ENCODE results near the gene TOMM6. TPM values are rescaled to one million over a fixed set of nuclear protein-coding genes. Genes with fewer than 3 reads are reported as not detected.

TOMM6 gene
- total RNA-seq, 1 donor from 2014 or later = 105 TPM

- intact Hi-C loops (cut with DNase I) = no loop called here
- H3K27me3 ChIP-seq = no peaks in the 10 kb centered on the region
- no peak for DNase-seq (ENCODE audit: extremely low spot score in 2 of 2)
- H3K27ac ChIP-seq = no peak overlapping the region
- TF ChIP-seq POLR2AphosphoS5 (IDR thresholded peaks at IDR 0.05; ENCODE audit: insufficient read depth in 1 of 2, low read depth in 1 of 2) = no peak
- TF ChIP-seq POLR2A (IDR thresholded peaks at IDR 0.05) = no peak
- TF ChIP-seq CTCF (IDR thresholded peaks at IDR 0.05) = no peak
- no peaks in the 10 kb centered on the region for H3K4me1 ChIP-seq
- no peaks in the 10 kb centered on the region for H3K9me3 ChIP-seq
- H3K4me3 ChIP-seq = no peak overlapping the region
- no peaks in the 10 kb centered on the region for H3K36me3 ChIP-seq
These were observed 39.0 kb upstream of the TOMM6 start for GRCh38 chr6:41748542-41748941.

- H3K4me1 ChIP-seq = no peaks in the 10 kb centered on the region
- TF ChIP-seq CTCF (IDR thresholded peaks at IDR 0.05) (no peak), POLR2AphosphoS5 (IDR thresholded peaks at IDR 0.05; ENCODE audit: insufficient read depth in 1 of 2, low read depth in 1 of 2) (no peak), POLR2A (IDR thresholded peaks at IDR 0.05) (no peak)
- no peak overlapping the region for H3K4me3 ChIP-seq
- intact Hi-C loops (cut with DNase I) = no loop called here
- no peak overlapping the region for H3K27ac ChIP-seq
- no peaks in the 10 kb centered on the region for H3K27me3 ChIP-seq
- no peaks in the 10 kb centered on the region for H3K36me3 ChIP-seq
- H3K9me3 ChIP-seq = no peaks in the 10 kb centered on the region
- DNase-seq (ENCODE audit: extremely low spot score in 2 of 2) = no peak
These were observed 37.1 kb upstream of the TOMM6 start for GRCh38 chr6:41750374-41750773.

- no peak for DNase-seq (ENCODE audit: extremely low spot score in 2 of 2)
- H3K27me3 ChIP-seq = no peaks in the 10 kb centered on the region
- intact Hi-C loops (cut with DNase I) = no loop called here
- H3K4me3 ChIP-seq = no peak overlapping the region
- no peaks in the 10 kb centered on the region for H3K9me3 ChIP-seq
- H3K36me3 ChIP-seq = no peaks in the 10 kb centered on the region
- H3K4me1 ChIP-seq = no peaks in the 10 kb centered on the region
- no peak overlapping the region for H3K27ac ChIP-seq
- TF ChIP-seq POLR2A (IDR thresholded peaks at IDR 0.05) = no peak
- TF ChIP-seq CTCF (IDR thresholded peaks at IDR 0.05) = no peak
- TF ChIP-seq POLR2AphosphoS5 (IDR thresholded peaks at IDR 0.05; ENCODE audit: insufficient read depth in 1 of 2, low read depth in 1 of 2) = no peak
These were observed 31.6 kb upstream of the TOMM6 start for GRCh38 chr6:41755895-41756294.

- H3K36me3 ChIP-seq = no peaks in the 10 kb centered on the region
- no peaks in the 10 kb centered on the region for H3K4me1 ChIP-seq
- TF ChIP-seq POLR2A (IDR thresholded peaks at IDR 0.05) (no peak), CTCF (IDR thresholded peaks at IDR 0.05) (no peak), POLR2AphosphoS5 (IDR thresholded peaks at IDR 0.05; ENCODE audit: insufficient read depth in 1 of 2, low read depth in 1 of 2) (no peak)
- no peaks in the 10 kb centered on the region for H3K9me3 ChIP-seq
- H3K27me3 ChIP-seq = no peaks in the 10 kb centered on the region
- no peak overlapping the region for H3K27ac ChIP-seq
- no peak overlapping the region for H3K4me3 ChIP-seq
- no peak for DNase-seq (ENCODE audit: extremely low spot score in 2 of 2)
- intact Hi-C loops (cut with DNase I) = no loop called here
These were observed 31.1 kb upstream of the TOMM6 start for GRCh38 chr6:41756354-41756753.

- Histone ChIP-seq H3K27ac (no peak overlapping the region), H3K36me3 (no peaks in the 10 kb centered on the region), H3K4me1 (no peaks in the 10 kb centered on the region), H3K4me3 (no peak overlapping the region), H3K9me3 (no peaks in the 10 kb centered on the region), H3K27me3 (no peaks in the 10 kb centered on the region)
- no peak for DNase-seq (ENCODE audit: extremely low spot score in 2 of 2)
- TF ChIP-seq POLR2A (IDR thresholded peaks at IDR 0.05) = no peak
- TF ChIP-seq CTCF (IDR thresholded peaks at IDR 0.05) = no peak
- TF ChIP-seq POLR2AphosphoS5 (IDR thresholded peaks at IDR 0.05; ENCODE audit: insufficient read depth in 1 of 2, low read depth in 1 of 2) = no peak
- intact Hi-C loops (cut with DNase I) = no loop called here
These were observed 30.2 kb upstream of the TOMM6 start for GRCh38 chr6:41757271-41757670.
